Raji (cell line): ENCODE results near the gene ANKRD6.

Experiments used
- POLR2A ChIP-seq: IDR thresholded peaks from 2 replicates; pipeline ENCODE4 v1.6.1; 2011; ENCODE audit warnings: low read depth, low read length, control low read depth; ENCODE audit not compliant: insufficient read depth

The ANKRD6 gene

DNA sequence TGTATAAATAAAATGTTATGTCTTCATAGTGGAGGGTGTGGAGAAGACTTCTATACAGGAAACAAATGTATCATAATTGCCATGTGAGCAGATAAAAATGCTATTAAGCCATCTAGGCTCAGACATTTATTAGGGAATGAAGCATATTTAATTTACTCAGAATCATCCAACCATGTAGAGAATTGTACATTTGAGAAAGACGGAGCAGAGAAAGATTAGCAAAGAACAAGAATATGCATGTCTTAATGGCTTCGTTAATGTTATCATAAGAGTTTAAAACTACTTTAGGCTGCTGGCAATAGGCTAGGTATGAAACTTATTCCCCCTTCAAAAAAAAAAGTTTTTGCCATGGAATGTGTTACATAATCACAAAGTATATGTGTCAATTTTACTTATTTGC, 6.1 kb downstream of the ANKRD6 start:
- TF ChIP-seq POLR2A, result no peak

DNA sequence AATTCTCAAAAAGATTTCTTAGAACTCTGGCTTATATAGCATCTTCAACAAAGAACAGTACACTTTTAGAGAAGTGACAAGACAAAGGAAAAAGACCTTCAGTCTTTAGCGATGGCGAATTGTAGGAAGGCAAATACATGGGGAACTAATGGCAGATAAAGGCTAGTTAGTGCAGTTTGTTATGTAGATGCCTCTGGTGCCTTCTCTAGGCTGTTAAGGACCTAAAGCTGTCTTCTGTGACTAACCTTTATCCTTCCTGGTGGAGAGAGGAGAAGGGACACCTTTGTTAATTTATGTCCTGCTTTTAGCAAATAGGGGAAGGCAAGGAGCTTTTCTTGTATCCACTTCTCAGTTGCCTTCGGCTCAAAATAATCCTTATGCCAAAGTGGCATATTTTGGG, 7.2 kb downstream of the ANKRD6 start:
- TF ChIP-seq POLR2A, result no peak

DNA sequence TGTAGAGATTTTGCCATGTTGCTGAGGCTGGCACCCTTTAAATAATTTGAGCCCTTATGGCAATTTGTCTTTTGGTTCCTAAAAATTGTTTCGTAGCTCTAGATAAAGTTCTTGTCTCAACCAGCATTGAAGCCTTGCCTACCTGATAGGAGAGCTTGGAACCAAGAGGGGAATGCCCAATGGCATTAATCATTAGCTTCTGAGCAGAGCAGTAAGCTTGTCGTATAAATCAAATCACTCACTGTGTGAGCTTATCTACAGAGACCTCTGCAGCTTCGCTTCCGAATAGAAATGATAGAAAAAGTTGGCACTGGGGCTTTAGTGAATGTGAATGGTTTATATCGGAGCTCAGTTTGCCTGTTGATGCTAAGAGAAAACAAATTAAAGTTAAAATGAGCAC, 10.7 kb downstream of the ANKRD6 start:
- no peak for TF ChIP-seq POLR2A

DNA sequence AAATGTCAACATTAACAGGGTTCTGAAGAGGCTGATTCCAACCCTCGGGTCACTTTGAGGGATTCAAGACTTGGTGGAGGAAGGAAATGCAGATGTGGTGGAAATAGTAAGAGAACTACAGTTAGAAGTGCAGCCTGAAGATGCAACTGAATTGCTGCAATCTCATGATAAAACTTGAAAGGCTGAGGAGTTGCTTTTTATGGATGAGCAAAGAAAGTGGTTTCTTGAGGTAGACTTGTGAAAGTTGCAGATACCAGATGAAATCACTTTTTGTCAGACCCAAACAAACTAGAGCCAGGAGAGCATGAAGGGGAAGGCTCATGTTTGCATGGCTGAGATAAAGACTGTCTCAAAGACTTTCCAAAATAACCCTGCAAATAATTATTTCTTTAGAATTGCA, 16.2 kb downstream of the ANKRD6 start:
- TF ChIP-seq POLR2A, result no peak

DNA sequence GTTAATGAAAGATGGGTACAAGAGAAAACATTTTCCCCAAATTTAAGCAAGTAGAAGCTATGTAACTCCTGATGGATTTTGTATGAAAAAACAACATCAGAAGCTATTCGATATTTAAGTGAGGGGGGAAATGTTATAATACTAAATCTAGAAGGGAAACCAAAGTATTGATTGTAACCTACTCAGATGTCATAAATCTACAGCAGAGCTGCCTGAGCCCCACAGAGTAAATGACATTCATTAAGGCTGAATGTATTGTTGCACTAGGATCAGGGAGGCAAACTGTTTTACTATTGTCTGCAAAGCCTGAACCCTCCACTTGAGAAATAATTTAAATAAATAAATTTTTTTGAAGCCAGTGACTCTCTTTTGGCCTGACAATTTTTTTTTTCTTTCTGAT, 19.3 kb downstream of the ANKRD6 start:
- TF ChIP-seq POLR2A, result no peak

DNA sequence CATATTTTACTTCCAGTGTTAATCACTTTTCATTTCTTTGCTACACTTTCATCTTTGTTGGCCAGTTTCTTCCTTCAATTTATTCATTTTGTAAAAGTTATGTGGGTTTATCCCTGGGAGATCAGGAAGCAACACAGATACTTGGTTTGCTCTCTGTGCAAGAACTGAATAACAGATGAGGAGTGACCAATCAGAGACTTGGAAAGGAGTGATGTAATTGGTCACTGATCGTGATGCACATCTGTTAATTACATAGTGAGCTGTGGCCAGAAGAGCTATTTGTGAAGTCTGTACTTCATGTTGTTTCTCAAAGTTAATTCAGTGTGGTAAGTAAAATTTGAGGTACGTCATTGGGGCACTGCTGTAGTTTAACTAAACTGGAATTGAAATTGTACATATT, 21.3 kb downstream of the ANKRD6 start:
- no peak for TF ChIP-seq POLR2A

DNA sequence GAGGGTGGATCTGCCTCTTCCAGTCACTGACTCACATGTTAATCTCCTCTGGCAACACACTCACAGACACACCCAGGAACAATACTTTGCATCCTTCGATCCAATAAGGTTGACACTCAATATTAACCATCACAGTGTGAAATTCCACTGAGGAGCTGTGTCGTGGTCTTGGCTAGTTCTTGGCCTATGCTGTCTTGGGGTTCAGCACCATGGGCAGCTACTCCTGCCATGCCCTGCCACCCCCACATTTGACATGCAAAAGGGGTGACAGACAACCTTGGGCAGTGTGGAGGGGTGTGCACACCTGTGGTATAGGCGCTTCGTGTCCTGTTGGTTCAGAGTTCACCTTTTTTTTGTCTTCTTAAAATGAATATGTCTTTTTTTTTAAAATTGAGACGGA, 25.8 kb downstream of the ANKRD6 start:
- TF ChIP-seq POLR2A, result no peak

DNA sequence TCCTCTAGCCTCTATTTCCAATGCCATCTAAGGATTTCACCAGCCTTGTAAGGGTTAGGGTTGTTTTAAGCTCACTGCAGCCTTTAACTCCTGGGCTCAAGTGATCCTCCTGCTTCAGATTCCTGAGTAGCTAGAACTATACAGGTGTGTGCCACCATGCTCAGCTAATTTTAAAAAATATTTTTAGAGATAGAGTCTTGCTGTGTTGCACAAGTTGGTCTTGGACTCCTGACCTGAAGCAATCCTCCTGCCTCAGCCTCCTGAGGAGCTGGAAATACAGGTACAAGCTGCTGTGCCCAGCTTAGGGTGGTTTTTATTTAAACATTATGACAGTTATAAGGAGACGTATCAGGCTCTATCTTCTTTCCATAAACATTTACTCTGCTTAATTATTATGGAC, 26.5 kb downstream of the ANKRD6 start:
- TF ChIP-seq POLR2A, result no peak

DNA sequence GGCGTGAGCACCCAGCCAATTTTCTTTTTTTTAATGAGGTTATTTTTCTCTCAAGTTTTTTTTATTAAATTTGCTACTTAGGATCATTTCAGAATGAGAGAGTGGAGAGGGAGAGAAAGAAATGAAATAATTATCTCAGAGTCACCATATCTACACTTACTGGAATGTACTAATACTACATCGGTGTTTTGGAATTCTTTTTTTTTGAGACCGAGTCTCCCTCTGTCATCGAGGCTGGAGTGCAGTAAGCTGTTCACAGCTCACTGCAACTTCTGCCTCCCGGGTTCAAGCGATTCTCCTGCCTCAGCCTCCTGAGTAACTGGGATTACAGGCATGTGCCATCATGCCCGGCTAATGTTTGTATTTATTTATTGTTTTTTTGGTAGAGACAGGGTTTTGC, 27.8 kb downstream of the ANKRD6 start:
- no peak for TF ChIP-seq POLR2A

DNA sequence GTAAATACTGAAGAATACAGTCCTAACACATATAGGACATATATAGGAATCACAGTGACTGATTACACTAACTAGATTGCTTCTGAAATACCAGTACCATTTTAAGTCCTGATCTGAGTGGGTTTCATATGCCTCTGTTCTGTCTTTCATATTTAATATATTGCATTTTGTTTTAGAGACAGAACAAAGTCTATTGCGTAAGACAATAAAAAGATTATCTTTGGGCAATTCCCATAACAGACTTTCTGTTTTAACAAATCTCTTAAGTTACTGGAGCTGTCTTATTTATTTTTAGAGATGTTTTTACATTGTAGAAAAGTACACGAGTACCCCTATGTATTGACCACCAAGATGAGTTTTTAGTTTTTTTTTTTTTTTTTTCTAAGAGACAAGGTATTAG, 29.6 kb downstream of the ANKRD6 start:
- TF ChIP-seq POLR2A, result no peak

DNA sequence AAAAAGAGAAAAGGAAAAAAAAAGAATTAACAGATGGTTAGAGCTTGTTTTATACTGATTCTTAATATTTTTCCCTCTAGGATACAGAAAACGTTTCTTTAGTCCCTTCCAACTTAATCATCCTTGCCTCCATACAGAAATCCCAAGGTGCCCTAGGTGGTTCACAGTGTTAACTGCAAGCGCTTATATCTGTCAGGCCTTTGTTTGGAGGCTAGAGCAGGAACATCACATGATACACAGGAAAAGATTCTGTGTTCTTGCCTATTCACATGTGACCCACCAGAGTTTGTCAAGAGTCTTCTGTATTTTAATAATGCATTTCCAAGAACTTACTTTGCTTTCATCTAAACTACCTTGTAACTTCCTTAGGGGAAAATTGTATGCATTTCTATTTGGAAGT, 31.3 kb downstream of the ANKRD6 start:
- TF ChIP-seq POLR2A, result no peak

DNA sequence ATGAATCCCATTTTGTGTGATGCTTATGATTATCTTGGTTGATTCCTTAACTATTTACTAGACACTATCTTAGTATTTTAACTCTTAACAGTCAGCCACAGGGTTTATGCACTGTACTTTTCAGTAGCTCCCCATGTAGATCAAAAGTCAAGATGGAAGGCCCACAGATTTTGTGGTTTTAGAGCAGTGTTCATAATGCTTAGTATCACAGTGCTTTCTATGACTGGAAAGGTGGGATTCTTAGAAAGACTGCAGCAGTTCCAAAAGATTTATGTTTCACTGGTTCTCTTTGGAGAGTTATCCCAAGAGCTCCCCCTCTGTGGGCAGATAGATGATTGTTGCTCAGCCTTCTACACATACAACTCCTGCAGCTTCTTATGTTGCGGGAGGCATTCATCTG, 34.5 kb downstream of the ANKRD6 start:
- TF ChIP-seq POLR2A, result no peak

DNA sequence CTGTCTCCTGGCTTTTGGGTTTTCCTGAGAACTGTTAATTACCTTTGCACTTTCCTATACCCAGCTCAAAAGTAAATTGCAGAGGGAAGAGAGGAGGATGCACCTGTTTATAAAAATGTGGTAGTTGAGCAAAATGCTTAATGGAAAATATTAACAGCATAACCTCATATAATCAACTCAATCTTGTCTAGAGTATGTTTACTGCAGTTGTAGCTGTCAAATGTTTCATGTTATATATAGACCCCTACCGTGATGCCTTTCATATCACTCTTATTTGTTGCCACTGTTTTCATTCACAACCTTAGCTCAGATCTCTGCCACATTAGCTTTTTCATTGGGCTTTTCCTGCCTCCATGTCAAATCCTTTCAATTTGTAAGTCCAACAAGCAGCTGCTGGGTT, 36.0 kb downstream of the ANKRD6 start:
- TF ChIP-seq POLR2A, result no peak

DNA sequence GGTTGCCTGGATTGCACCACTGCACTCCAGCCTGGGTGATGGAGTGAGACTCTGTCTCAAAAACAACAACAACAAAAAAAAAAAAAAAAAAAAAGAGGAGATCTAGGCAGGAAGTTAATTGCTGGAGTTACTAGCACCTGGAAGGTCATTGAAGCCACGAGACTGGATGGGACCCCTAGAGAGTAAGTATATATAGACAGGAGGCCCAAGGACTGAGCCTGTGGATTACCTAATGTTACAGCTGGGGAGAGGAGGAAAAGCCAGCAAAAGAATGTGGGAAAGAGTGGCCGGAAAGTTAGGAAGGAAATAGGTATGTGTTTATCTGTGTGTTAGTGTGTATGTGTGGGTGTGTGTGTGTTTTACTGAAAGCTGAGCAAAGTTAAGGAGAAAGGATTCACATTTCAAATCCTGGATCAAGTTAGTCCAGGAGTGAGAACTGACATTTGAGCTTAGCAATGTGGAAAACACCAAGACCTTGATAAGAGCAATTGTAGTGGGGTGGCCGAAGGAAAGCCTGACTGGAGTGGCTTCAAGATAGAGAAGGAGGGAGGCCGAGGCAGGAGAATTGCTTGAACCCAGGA, 38.4 kb downstream of the ANKRD6 start:
- no peak for TF ChIP-seq POLR2A

DNA sequence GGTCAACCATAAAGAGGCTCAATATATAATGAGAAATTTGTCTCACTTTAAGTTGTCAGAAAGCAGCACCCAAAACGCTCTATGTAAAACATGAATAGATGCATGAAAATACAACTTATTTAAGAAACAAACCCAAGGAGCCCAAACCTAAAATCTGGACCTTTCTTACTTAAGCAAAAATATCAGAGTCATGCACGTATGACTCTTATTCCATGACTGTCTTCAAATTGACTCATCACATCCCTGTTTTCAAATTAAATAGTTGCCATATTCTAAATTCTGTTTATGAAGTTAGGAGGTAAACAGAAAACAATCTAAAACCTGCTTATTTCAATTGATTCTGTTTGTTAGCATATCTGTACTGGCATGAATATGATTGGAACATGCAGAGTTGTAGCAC, 42.1 kb downstream of the ANKRD6 start:
- TF ChIP-seq POLR2A, result no peak

DNA sequence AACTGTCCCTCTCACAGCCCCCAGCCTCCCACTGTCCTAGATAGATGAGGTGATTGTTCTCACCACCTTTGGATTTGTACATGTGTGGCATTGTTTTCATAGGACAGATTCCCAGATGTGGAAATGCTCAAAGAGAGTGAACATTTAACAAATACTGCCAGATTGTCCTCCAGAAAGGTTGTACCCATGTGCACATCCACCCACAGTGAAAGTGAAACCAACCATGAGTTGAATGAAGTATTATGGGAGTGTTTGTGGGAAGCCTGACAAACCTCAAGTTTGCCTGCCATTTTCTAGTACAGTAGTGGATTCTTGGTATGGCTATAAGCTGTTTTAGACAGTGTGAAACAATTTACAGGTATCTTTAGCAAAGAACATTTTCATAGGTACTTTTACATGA, 42.7 kb downstream of the ANKRD6 start:
- no peak for TF ChIP-seq POLR2A

DNA sequence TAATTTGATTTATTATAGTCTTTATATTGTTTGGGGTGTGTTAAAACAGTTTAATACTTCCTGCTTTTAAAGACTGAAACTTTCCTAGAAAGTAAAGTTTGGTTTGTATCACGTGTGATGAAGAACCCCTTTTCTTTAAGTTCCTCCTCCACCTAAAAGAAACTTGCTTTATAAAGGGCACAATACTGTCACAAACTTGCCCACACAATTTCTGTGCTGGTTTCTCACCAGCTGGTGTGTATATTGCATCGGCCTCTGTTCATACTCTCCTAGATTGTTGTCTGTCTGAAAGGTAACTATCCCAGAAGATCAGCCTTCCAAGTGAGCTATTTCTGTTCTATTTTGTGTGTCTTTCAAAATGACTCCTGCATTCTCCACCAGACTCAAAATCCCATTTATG, 46.9 kb downstream of the ANKRD6 start:
- no peak for TF ChIP-seq POLR2A

DNA sequence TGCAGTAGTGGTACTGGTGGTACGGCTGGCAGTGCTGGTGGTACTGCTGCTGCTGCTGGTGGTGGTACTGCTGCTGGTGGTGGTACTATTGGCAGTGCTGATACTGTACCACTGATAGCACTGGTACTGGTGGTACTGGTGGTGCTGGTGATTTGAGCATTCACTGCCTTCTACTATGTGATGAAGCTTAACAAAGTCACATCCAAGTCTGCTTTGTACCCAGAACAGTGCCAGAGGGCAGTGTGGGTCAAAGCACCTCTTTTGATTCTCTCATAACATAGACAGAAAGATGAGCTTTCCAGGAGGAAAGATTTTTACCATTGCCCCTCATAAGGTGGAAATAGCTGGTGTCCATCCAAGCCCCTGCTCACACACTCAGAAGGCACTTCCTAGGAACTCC, 48.7 kb downstream of the ANKRD6 start:
- TF ChIP-seq POLR2A, result no peak
